A549 (cell line): ENCODE data around the gene CCR5. TPM values are rescaled to one million over a fixed set of nuclear protein-coding genes. Genes with fewer than 3 reads are reported as not detected.

Experiments used
- ATAC-seq, 2 experiments: fragments of 200-7000 bp in 1 of 2; fragments of >200 bp in 1 of 2; cut with Nextera tagmentation in 1 of 2; cut with Tn5 transposase in 1 of 2; 3 replicates each; pipeline versions ENCODE4 v1.8.0 to v1.9.1; 2018 to 2020; ENCODE audit warnings: mild to moderate bottlenecking in 1 of 2, moderate library complexity in 1 of 2
- CTCF ChIA-PET: fragments of 300-600 bp; sonication (Branson Sonifier 250); formaldehyde crosslinking; extraction: SDS; loops from one replicate; lab custom pipeline; 2021; ENCODE audit warnings: antibody characterized with exemption, inconsistent platforms; lab: Yijun Ruan, JAX
- POLR2A ChIA-PET: fragments of 350-600 bp; formaldehyde crosslinking; extraction: SDS; loops from one replicate; lab custom pipeline; 2021; ENCODE audit warnings: antibody characterized with exemption, inconsistent platforms; lab: Yijun Ruan, JAX
- DNase-seq, 2 experiments: peaks; one replicate each; pipeline versions ENCODE4 v3.0.0 to v3.0.0-alpha.2; 2011 to 2016; ENCODE audit warnings: low read depth in 1 of 2, low spot score in 1 of 2
- FAIRE-seq: peaks from 2 replicates; lab custom pipeline; 2011; peaks lifted over from hg19 to GRCh38; lab: Jason Lieb, UNC
- H3K27ac ChIP-seq, 2 experiments: fragments of >200 bp; sonication (Bioruptor Twin); formaldehyde crosslinking; 3 replicates each; pipeline ENCODE4 v1.5.1; 2016 to 2017
- H3K4me1 ChIP-seq: fragments of >200 bp; sonication (Bioruptor Twin); formaldehyde crosslinking; 3 replicates; pipeline ENCODE4 v1.6.1; 2016
- H3K4me2 ChIP-seq: fragments of >200 bp; sonication (Bioruptor Twin); formaldehyde crosslinking; 3 replicates; pipeline ENCODE4 v1.6.1; 2016
- H3K4me3 ChIP-seq: fragments of >200 bp; sonication (Bioruptor Twin); formaldehyde crosslinking; 3 replicates; pipeline ENCODE4 v1.5.1; 2016
- H3K9me3 ChIP-seq: fragments of >200 bp; sonication (Bioruptor Twin); formaldehyde crosslinking; 3 replicates; pipeline ENCODE4 v1.6.1; 2016
- CBX2 ChIP-seq: fragments of 200-600 bp; sonication (generic); IDR thresholded peaks from 2 replicates; pipeline ENCODE4 v1.6.1; 2016; ENCODE audit warnings: low read depth, mild to moderate bottlenecking, borderline replicate concordance
- CEBPB ChIP-seq, 2 experiments: fragments of >200 bp in 1 of 2; sonication (Bioruptor Twin) in 1 of 2; formaldehyde crosslinking in 1 of 2; IDR thresholded peaks; 2 replicates each; pipeline ENCODE4 v1.6.1; 2012 to 2016
- CTCF ChIP-seq: fragments of >200 bp; sonication (Bioruptor Twin); formaldehyde crosslinking; IDR thresholded peaks from 3 replicates; pipeline ENCODE4 v1.5.1; 2016
- ELK1 ChIP-seq: fragments of 150-350 bp; IDR thresholded peaks from 2 replicates; pipeline ENCODE4 v1.6.1; 2014; ENCODE audit warnings: low read depth, mild to moderate bottlenecking, low read length
- ESRRA ChIP-seq: fragments of 150-350 bp; IDR thresholded peaks from 2 replicates; pipeline ENCODE4 v1.6.1; 2014; ENCODE audit warnings: mild to moderate bottlenecking, low read length, borderline replicate concordance
- FOSL2 ChIP-seq, 2 experiments: fragments of 450-650 bp in 1 of 2; fragments of >200 bp in 1 of 2; sonication (Bioruptor Twin) in 1 of 2; formaldehyde crosslinking; IDR thresholded peaks; 2 replicates each; pipeline versions ENCODE4 v1.5.0 to v1.6.1; 2016 to 2020; ENCODE audit warnings: mild to moderate bottlenecking in 1 of 2, moderate library complexity in 1 of 2
- GATA3 ChIP-seq: IDR thresholded peaks from 2 replicates; pipeline ENCODE4 v1.6.1; 2012; ENCODE audit warnings: borderline replicate concordance
- HEYL ChIP-seq: fragments of 250-450 bp; sonication (Bioruptor Pico); IDR thresholded peaks from 2 replicates; pipeline ENCODE4 v1.8.0; 2021; ENCODE audit warnings: mild to moderate bottlenecking, moderate library complexity
- HMGXB4 ChIP-seq: fragments of 250-450 bp; sonication (Bioruptor Pico); IDR thresholded peaks from 2 replicates; pipeline ENCODE4 v1.5.0; 2021; ENCODE audit warnings: mild to moderate bottlenecking, moderate library complexity, borderline replicate concordance
- KDM1A ChIP-seq: fragments of 200-600 bp; sonication (generic); IDR thresholded peaks from 2 replicates; pipeline ENCODE4 v1.6.1; 2016; ENCODE audit warnings: low read depth, mild to moderate bottlenecking
- KDM5A ChIP-seq: fragments of 200-600 bp; sonication (generic); IDR thresholded peaks from 2 replicates; pipeline ENCODE4 v1.6.1; 2016; ENCODE audit warnings: antibody characterized with exemption, mild to moderate bottlenecking
- MAFK ChIP-seq: fragments of 450-650 bp; IDR thresholded peaks from 2 replicates; pipeline ENCODE4 v1.6.1; 2014; ENCODE audit not compliant: partially characterized antibody
- MAZ ChIP-seq: fragments of 150-350 bp; IDR thresholded peaks from 2 replicates; pipeline ENCODE4 v1.6.1; 2014; ENCODE audit warnings: antibody characterized with exemption, low read depth, low read length, borderline replicate concordance
- NR3C1 ChIP-seq: fragments of >200 bp; sonication (Bioruptor Twin); formaldehyde crosslinking; IDR thresholded peaks from 3 replicates; pipeline ENCODE4 v1.6.1; 2017
- PBX3 ChIP-seq: IDR thresholded peaks from 2 replicates; pipeline ENCODE4 v1.6.1; 2012
- POLR2A ChIP-seq: IDR thresholded peaks from 2 replicates; pipeline ENCODE4 v1.6.1; 2012; ENCODE audit warnings: mild to moderate bottlenecking, low read length
- REST ChIP-seq: fragments of 200-600 bp; sonication (generic); IDR thresholded peaks from 2 replicates; pipeline ENCODE4 v1.6.1; 2016; ENCODE audit warnings: antibody characterized with exemption, mild to moderate bottlenecking, moderate library complexity
- RFX5 ChIP-seq: fragments of 450-650 bp; IDR thresholded peaks from 2 replicates; pipeline ENCODE4 v1.7.1; 2014; ENCODE audit warnings: antibody characterized with exemption, mild to moderate bottlenecking, moderate library complexity
- ZNF302 ChIP-seq: fragments of 250-450 bp; sonication (Bioruptor Pico); IDR thresholded peaks from 2 replicates; pipeline ENCODE4 v1.9.0; 2021; ENCODE audit warnings: inconsistent platforms, mild to moderate bottlenecking, moderate library complexity
- ZSCAN20 ChIP-seq: fragments of 250-450 bp; sonication (Bioruptor Pico); IDR thresholded peaks from 2 replicates; pipeline ENCODE4 v1.8.0; 2022; ENCODE audit warnings: mild to moderate bottlenecking, moderate library complexity
- WGBS: methylation state at CpG from one replicate; pipeline ENCODE4 v1.1.6; 2017; ENCODE audit errors: missing lambda C conversion rate; 5-methylcytosine and 5-hydroxymethylcytosine counted together
- polyA plus RNA-seq, 4 experiments: library from polyadenylated mRNA; depleted of rRNA in 3 of 4; stranded (reverse); fragments of >200 nt; fragmentation: RNase III in 1 of 4; extraction: RNeasy Plus Mini Kit Qiagen cat#74134 plus additional on column Dnase treatment in 1 of 4; gene quantifications; 2 replicates in 3 of 4; 3 replicates in 1 of 4; pipeline ENCODE4 v1.2.3, GENCODE V29; 2011 to 2017

Gene CCR5
- polyA plus RNA-seq, 2 of the 4 experiments (the other 2 are of a cell fraction) = not detected

GRCh38 chr3:46334741-46335478 is 35.8 kb upstream of the CCR5 start:
- H3K4me2 ChIP-seq = no peak overlapping the region
- no peak for ATAC-seq
- ChIA-PET CTCF (interaction anchor here (0.6 kb wide), 1 partner anchor 182 kb away, joined by 3 read pairs; no protein-coding TSS in a partner anchor), POLR2A (no interaction called here)
- no peaks in the 10 kb centered on the region for H3K9me3 ChIP-seq
- FAIRE-seq = no peak
- WGBS = 17% methylated on average over 4 of the region's 4 CpGs
- H3K27ac ChIP-seq = no peak overlapping the region
- DNase-seq = no peak
- no peaks in the 10 kb centered on the region for H3K4me1 ChIP-seq
- TF ChIP-seq ZSCAN20 (CRISPR knock-in tag) = no peak
- TF ChIP-seq CBX2 = no peak
- no peak for TF ChIP-seq ELK1
- no peak for TF ChIP-seq GATA3
- no peak for TF ChIP-seq CTCF
- no peak for TF ChIP-seq REST
- no peak for TF ChIP-seq HEYL (CRISPR knock-in tag)
- TF ChIP-seq ESRRA = no peak
- no peak for TF ChIP-seq HMGXB4 (CRISPR knock-in tag)
- TF ChIP-seq CEBPB (IDR thresholded peaks at IDR 0.05) = no peak
- no peak for TF ChIP-seq ZNF302 (CRISPR knock-in tag)
- TF ChIP-seq KDM5A = no peak
- no peak for TF ChIP-seq KDM1A
- no peak for TF ChIP-seq RFX5
- TF ChIP-seq NR3C1 = no peak
- TF ChIP-seq FOSL2 (IDR thresholded peaks at IDR 0.05) = no peak
- TF ChIP-seq FOSL2 (CRISPR knock-in tag; IDR thresholded peaks at IDR 0.05) = no peak
- no peak for TF ChIP-seq PBX3
- TF ChIP-seq POLR2A = no peak
- TF ChIP-seq MAFK = no peak
- no peak for TF ChIP-seq MAZ
- H3K4me3 ChIP-seq = no peak overlapping the region
